Psoas muscle (tissue), 8 donors: Measurements from ENCODE around the gene ALK. TPM values are rescaled to one million over a fixed set of nuclear protein-coding genes. Genes with fewer than 3 reads are reported as not detected.

Experiments
- ATAC-seq, 4 donors: fragments of 200-7000 bp; cut with Tn5 transposase; one replicate each; pipeline ENCODE4 v1.9.1; 2020; ENCODE audit warnings: moderate library complexity in 3 of 4, mild to moderate bottlenecking in 2 of 4
- DNase-seq, 2 donors: peaks; one replicate each; pipeline ENCODE4 v3.0.0-alpha.2; 2020
- H3K27ac ChIP-seq: fragments of 200-600 bp; one replicate; pipeline ENCODE4 v1.8.0; 2022
- H3K27me3 ChIP-seq, 3 donors: fragments of 200-600 bp in 1 of 3; one replicate each; pipeline versions ENCODE4 v1.6.1 to v1.8.0; 2013 to 2022; ENCODE audit warnings: low read length in 2 of 3, mild to moderate bottlenecking in 2 of 3, moderate library complexity in 1 of 3; ENCODE audit not compliant: insufficient read depth in 3 of 3
- H3K36me3 ChIP-seq, 2 donors: fragments of 200-600 bp in 1 of 2; one replicate each; pipeline versions ENCODE4 v1.6.1 to v1.8.0; 2013 to 2022; ENCODE audit warnings: low read depth in 1 of 2, mild to moderate bottlenecking in 1 of 2, moderate library complexity in 1 of 2; ENCODE audit not compliant: insufficient read depth in 1 of 2
- H3K4me1 ChIP-seq: fragments of 200-600 bp; one replicate; pipeline ENCODE4 v1.8.0; 2022
- H3K4me3 ChIP-seq: fragments of 200-600 bp; one replicate; pipeline ENCODE4 v1.8.0; 2022; ENCODE audit warnings: mild to moderate bottlenecking
- H3K9me3 ChIP-seq: fragments of 200-600 bp; one replicate; pipeline ENCODE4 v1.8.0; 2022
- CTCF ChIP-seq: fragments of 200-600 bp; IDR thresholded peaks from one replicate; pipeline ENCODE4 v1.8.0; 2022; ENCODE audit warnings: antibody characterized with exemption
- WGBS, 3 donors: extraction: QIAGEN DNeasy Blood & Tissue Kit; methylation state at CpG; one replicate each; pipeline versions ENCODE4 v1.1.6 to v1.1.7; 2013; 5-methylcytosine and 5-hydroxymethylcytosine counted together
- intact Hi-C, 2 donors: fragments of 100-400 bp; cut with DNase I; formaldehyde crosslinking; loops; one replicate each; pipeline versions ENCODE4 v1.11.0 to v1.14.2; 2022
- polyA plus RNA-seq, 3 donors: library from polyadenylated mRNA; stranded (reverse); fragments of 200-250 nt; gene quantifications; one replicate each; pipeline ENCODE4 v1.2.3, GENCODE V29; 2013
- total RNA-seq, 4 donors: library from RNA; stranded (reverse); fragmentation: NEBNext Ultra II Directional in 2 of 4; extraction: Animal tissue kit (Norgen Biotek cat#: 25700) in 2 of 4; gene quantifications; one replicate each; pipeline versions ENCODE4 v1.2.1 to v1.2.4, GENCODE V29; 2021 to 2023
- donor health status: healthy with polysubstance abuse.
- donor health status: DM: no; HTN: no; CAD: no; lungs with moderate emphysema.
- donor health status: Bipolar disorder and iron deficiency.
- donor health status: healthy.
- donor health status: DM: yes; HTN: yes; CAD: no.
- donor health status: DM: no; HTN: no; CAD: no.
- donor health status: DM: no; HTN: no; CAD: no.
- donor health status: DM: yes; HTN: yes; CAD: no.

ALK gene
- total and polyA plus RNA-seq, 7 donors, result 0.03 to 0.32 (median 0.08) TPM; not detected in 2

GRCh38 chr2:29262681-29263260 lies 658.6 kb downstream of the ALK start:
- ATAC-seq (no peak), DNase-seq (no peak)
- no peak for TF ChIP-seq CTCF
- intact Hi-C loops, result no loop called here
- no peaks in the 10 kb centered on the region for H3K9me3 ChIP-seq
- 73 to 77% (median 74%) methylated on average over 7 of the region's 7 CpGs for WGBS, 3 donors
- no peaks in the 10 kb centered on the region for H3K4me1 ChIP-seq
- H3K27ac ChIP-seq, result no peak overlapping the region
- no peak overlapping the region for H3K4me3 ChIP-seq
- H3K36me3 ChIP-seq, result no peaks in the 10 kb centered on the region
- H3K27me3 ChIP-seq, result peaks cover 0 to 9% (median 1%) of the 10 kb centered on the region in 3 donors

- WGBS, 3 donors, result 72 to 81% (median 72%) methylated on average over 3 of the region's 3 CpGs
- no peak for ATAC-seq
- Histone ChIP-seq H3K36me3 (no peaks in the 10 kb centered on the region), H3K4me3 (no peak overlapping the region), H3K27ac (no peak overlapping the region), H3K27me3 (peaks cover 0 to 9% (median 1%) of the 10 kb centered on the region in 3 donors), H3K4me1 (no peaks in the 10 kb centered on the region), H3K9me3 (no peaks in the 10 kb centered on the region)
- TF ChIP-seq CTCF, result no peak
- DNase-seq, result no peak
- intact Hi-C loops, result no loop called here
Measured at GRCh38 chr2:29261003-29261402, 660.4 kb downstream of the ALK start.

GRCh38 chr2:29260142-29260772 lies 661.1 kb downstream of the ALK start:
- DNase-seq (no peak), ATAC-seq (no peak)
- 45 to 58% (median 45%) methylated on average over 6 of the region's 6 CpGs for WGBS, 3 donors
- Histone ChIP-seq H3K4me1 (no peaks in the 10 kb centered on the region), H3K27ac (no peak overlapping the region), H3K4me3 (no peak overlapping the region), H3K9me3 (no peaks in the 10 kb centered on the region), H3K36me3 (no peaks in the 10 kb centered on the region), H3K27me3 (peaks cover 0 to 9% (median 1%) of the 10 kb centered on the region in 3 donors)
- intact Hi-C loops, result no loop called here
- TF ChIP-seq CTCF, result no peak

- intact Hi-C loops, result no loop called here
- WGBS, 3 donors, result 49 to 58% (median 55%) methylated on average over 4 of the region's 4 CpGs
- no peak overlapping the region for H3K27ac ChIP-seq
- no peak overlapping the region for H3K4me3 ChIP-seq
- H3K36me3 ChIP-seq, result no peaks in the 10 kb centered on the region
- H3K27me3 ChIP-seq, result peaks cover 0 to 9% (median 1%) of the 10 kb centered on the region in 3 donors
- TF ChIP-seq CTCF, result no peak
- H3K4me1 ChIP-seq, result no peaks in the 10 kb centered on the region
- H3K9me3 ChIP-seq, result no peaks in the 10 kb centered on the region
- DNase-seq (no peak), ATAC-seq (no peak)
Measured at GRCh38 chr2:29259221-29259620, 662.2 kb downstream of the ALK start.
